NCI-H2107 treated with DMSO at 0.1 percent for 48 hours (cell line): ENCODE results near the gene FCHSD2.

Experiments used
- DNase-seq: peaks from one replicate; lab custom pipeline; 2025; ENCODE audit not compliant: unreplicated experiment; lab: John Stamatoyannopoulos, UW

FCHSD2 gene

GRCh38 chr11:72826942-72827480 is 315.1 kb downstream of the FCHSD2 start:
- no peak for DNase-seq

GRCh38 chr11:72826191-72826941 is 315.8 kb downstream of the FCHSD2 start:
- no peak for DNase-seq

GRCh38 chr11:72825661-72826060 is 316.5 kb downstream of the FCHSD2 start:
- no peak for DNase-seq

- no peak for DNase-seq
Observed at GRCh38 chr11:72824811-72825505, 317.2 kb downstream of the FCHSD2 start.

DNA sequence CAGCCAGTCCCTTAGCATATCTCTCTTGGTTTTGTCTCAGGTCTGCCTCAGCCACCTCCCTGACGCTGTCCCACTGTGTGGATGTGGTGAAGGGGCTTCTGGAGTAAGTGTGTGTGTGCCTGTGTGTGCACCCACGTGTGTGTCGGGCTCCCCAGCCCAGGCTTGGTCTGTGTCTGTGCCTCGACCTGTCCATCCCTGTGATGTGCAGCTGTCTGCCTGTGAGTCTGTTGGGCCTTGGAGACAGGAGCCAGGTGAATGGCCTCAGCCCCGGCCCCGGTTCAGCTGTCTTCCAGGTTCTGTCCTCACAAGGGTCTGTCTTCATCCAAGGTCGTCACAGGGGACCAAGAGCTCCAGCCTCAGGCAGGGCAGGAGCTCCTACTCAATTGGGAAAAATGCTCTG is 318.1 kb downstream of the FCHSD2 start:
- no peak for DNase-seq

- DNase-seq = no peak
Observed at GRCh38 chr11:72823105-72823804, 318.9 kb downstream of the FCHSD2 start.

DNA sequence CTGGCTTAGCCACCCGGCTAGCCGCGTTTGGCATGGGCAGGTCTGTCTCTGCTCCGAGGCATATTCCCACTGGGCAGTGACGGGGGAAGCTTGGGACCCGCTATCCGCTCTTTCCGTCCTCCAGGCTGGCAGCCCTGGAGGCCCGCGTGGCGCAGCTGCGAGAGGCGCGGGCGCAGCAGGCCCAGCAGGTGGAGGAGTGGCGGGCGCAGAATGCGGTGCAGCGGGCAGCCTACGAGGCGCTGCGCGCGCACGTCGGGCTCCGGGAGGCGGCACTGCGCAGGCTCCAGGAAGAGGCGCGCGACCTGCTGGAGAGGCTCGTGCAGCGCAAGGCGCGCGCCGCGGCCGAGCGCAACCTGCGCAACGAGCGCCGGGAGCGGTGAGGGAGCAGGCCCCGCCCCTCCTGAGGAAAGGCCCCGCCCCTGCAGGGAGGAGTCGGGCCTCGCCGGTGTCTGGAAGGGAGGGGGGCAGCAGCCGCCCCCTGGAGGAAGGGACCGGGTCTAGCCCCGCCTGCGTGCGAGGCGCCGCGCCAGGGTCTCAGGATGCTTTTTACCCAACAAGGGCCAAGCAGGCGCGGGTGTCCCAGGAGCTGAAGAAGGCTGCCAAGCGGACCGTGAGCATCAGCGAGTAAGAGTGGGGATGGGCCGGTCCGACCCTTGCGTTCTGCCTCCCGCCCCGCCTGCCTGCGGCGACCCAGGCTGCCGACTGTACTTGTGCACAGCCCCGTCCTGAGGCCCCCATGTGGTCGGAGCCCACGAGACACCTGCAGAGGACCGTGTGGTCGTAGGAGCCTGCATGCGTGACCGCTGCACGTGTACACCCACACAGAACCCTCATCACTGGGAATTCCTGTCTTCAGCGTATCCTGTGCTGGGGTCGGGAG is 320.0 kb downstream of the FCHSD2 start:
- peak; percentile 78 for DNase-seq

DNA sequence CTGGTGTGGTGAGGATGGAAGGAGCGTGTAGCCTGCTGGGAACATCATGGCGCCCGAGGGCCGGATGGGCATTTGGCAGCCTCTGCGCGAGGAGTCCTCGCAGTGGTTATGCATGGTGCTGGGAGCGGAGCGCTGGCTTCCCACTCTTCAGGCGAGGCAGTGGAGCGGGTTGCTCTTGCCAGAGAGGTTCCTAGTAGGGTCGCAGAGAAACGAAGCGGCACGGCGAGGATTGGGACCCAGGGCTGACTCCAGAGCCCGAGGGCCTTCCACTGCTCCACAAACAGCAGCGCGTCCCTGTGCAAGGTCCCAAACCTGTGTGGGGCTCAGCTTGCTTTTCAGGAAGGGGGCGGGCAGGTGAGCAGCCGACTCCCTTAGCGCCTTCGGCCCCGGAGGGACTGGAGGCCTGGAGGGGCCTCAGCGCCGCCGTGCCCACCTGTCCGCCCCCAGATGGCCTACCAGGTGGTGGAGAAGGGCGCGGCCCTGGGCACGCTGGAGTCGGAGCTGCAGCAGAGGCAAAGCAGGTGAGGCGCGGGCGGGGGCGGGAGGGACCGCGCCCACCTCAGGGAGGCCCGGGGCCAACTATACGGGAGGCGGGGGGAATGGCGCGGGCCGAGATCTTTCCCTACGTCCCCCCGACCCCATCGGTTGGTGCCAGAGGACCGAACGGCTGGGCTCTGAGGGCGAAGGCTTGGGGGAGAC is 320.7 kb downstream of the FCHSD2 start:
- no peak for DNase-seq

DNA sequence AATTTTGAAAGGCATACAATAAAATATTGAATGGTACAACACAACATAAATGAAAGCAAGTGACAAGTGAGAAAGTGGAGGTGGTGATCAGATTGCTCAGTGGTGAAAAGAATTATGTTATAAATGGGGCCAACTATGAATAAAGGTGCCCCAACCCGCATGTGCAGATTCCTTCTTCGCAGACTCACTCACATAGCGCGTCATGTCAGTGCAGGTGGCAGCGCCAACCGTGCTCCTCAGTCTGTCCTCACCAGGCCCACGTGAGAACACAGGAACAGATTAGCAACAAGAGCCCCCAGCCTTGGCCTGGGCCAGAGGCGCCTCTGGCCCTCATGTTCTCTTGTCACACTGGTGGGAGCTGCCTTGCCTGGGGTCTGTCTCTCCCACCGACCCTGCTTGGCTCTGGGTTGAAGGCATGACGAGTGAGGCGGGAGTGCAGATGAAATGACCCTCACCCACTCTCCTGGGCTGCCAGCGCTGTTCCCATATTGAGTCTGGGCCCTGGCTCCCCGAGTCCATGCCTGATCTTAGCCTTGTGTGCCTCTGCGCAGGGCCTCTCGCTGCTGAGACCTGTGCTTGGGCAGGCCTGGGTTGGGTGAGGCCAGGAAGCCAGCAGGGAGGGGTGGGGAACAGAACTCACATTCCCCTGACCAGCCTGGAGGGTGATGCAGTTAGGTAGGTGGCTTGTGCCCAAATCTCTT is 321.5 kb downstream of the FCHSD2 start:
- no peak for DNase-seq

- no peak for DNase-seq
Observed at GRCh38 chr11:72818971-72819370, 323.1 kb downstream of the FCHSD2 start.

DNA sequence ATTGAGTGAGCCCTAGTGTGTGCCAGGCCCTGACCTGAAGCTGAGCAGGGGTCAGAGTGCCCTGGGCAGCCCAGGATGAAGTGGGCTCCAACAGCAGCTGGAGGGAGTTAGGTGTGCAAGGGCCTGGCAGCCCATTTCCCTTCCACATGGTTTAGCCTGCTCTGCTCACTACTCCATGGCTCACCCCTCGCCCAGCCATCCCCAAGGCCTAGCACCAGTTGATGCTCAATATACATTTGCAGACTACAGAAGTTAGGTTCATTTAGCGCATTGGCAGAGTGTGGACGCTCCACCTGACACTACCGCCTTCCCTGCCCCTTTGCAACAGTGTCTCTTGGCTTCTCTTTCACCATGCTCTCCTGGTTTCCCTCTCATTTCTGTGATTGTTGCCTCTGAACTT is 324.2 kb downstream of the FCHSD2 start:
- no peak for DNase-seq

DNA sequence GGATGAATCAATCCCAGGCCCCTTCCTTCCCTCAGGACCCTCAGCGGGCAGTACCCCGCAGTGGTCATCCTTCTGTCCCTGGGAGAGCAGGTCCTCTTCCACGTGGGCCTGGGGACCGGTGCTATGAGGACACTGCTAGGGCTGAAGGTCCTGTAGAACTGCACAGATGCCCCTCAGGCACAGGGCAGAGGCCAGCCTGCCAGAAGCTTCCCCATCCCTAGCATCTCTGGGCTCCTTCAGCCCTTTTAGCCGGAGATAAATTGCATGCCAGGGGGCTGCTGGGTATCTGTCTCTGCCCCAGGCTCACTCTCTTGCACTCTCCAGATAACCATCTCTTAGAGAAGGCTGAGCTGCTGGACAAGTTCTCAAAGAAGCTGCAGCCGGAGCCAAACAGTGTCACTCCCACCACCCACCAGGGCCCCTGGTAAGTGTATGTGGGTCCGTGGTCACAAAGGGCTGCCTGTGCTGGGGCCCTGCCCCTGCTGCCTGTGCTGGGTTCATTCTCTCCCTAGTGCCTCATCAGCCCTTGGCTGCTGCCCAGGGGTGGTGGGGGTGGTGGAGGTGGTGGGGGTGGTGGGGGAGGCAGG is 325.6 kb downstream of the FCHSD2 start:
- DNase-seq = no peak

DNA sequence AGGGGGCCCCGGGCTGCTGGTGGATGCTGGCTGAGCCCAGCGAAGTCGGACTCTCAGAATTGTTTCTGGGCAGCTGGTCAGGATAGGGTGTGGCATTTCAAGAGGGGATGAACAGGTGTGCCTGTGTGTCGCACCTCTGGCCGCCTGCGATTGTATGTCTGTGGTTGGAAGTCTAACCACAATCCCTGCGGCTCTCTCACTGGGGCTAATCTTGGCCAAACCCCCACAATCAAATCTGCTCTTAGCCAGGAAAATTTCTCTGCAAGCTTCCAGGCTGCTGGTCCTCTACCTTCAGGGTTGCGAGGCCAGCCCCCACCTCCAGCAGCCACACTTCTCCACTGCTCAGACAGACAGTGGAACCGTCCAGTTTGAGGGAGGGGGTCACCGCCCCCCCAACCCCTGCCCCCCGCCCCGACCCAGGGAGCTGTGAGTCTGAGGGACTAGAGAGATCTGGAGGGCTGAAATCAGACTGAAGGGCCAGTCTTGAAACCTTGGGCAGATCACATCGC is 327.0 kb downstream of the FCHSD2 start:
- DNase-seq = peak; percentile 71

- DNase-seq = peak; percentile 53
Observed at GRCh38 chr11:72814286-72815109, 327.6 kb downstream of the FCHSD2 start, which contains the start of gene ATG16L2. ATG16L2 (plus strand) TSS chr11:72814411; CDS start chr11:72814446, 35 bp downstream.

DNA sequence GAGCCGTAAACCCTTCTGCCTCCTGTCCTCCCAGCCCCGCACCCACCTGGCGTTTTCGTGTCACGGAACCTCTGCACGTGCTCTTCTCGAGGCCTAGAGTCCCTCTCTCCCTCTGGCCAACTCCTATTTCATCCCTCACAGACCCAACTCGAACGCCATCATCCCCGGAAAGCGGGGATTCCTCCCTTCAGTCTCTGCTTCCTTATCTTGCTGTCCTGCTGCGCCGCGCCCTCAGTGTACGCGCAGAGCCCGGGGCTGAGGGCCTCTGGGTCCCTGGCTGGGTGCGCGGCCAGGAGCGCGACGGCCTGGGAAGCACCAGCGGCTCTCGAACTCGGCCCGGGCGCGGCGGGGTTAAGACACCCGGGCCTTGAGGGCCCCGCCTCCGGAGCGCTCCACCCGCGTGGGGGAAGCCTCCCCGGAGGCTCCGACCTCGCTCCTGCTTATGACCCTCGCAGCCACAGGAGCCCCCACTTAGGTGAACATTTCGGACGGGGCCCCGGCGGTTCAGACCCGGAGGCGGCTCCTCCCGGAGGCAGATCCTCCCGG is 328.3 kb downstream of the FCHSD2 start:
- peak; percentile 35 for DNase-seq

DNA sequence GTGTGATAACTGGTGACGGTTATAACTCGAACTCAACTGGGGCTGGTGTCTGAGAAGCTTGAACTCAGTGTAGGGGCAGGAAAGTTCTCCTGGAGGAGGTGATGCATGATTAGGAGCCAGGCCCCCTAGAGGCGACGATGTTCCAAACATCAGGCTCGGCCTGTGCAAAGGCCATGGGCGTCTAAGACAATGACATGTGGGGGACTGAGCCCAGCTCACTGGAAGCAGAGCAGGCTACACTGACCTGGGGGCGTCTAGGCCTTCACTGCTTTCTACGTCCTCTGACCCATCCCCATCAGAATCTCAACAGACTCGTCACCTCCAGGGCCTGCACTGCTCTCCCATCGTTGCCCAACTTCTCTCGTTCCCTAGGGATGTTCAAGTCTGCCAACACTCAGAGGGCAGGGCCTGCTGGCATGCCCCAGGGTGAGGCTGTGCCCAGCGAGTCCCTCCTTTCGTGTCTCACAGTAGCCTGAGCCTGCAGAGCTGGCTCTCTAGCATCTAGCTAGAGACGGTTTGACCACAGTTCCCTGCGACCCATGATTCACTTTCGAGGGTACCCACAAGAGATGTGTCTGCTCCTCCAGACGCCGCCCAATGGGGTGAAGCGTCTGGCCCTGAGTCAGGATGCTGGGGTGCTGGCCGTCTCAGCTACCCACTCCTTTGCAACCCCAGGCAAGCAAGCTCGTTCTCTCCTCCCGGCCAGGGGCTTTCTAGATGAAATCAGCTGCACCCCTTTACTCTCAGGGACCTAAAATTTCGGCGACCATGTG is 329.0 kb downstream of the FCHSD2 start:
- no peak for DNase-seq

GRCh38 chr11:72812604-72812966 is 329.5 kb downstream of the FCHSD2 start:
- DNase-seq = no peak
